NCI-H146 (cell line): Measurements from ENCODE around the gene SLC9A8.
"Not testable (repeated sequence)": the region's sequence is repeated elsewhere in the genome, so short reads cannot be mapped to it uniquely, and the experiment has no call there.

Experiments
- DNase-seq: peaks from one replicate; lab custom pipeline; 2025; lab: John Stamatoyannopoulos, UW

Gene SLC9A8

GRCh38 chr20:49787371-49788357, 25.0 kb upstream of the SLC9A8 start:
- DNase-seq: no peak

GRCh38 chr20:49790077-49790798, 22.4 kb upstream of the SLC9A8 start:
- no peak for DNase-seq

GRCh38 chr20:49791165-49791564, 21.5 kb upstream of the SLC9A8 start:
- no peak for DNase-seq

GRCh38 chr20:49792006-49792405, 20.6 kb upstream of the SLC9A8 start:
- DNase-seq: no peak

- DNase-seq: no peak
Measured at GRCh38 chr20:49792611-49793010, 20.0 kb upstream of the SLC9A8 start.

GRCh38 chr20:49794336-49795134, 18.1 kb upstream of the SLC9A8 start:
- no peak for DNase-seq

GRCh38 chr20:49795135-49795424, 17.5 kb upstream of the SLC9A8 start:
- no peak for DNase-seq

GRCh38 chr20:49796600-49797343, 15.9 kb upstream of the SLC9A8 start:
- no peak for DNase-seq

GRCh38 chr20:49797344-49797615, 15.3 kb upstream of the SLC9A8 start:
- DNase-seq: no peak

GRCh38 chr20:49798718-49799117, 13.9 kb upstream of the SLC9A8 start:
- DNase-seq: no peak

- DNase-seq: no peak
Measured at GRCh38 chr20:49799698-49800097, 12.9 kb upstream of the SLC9A8 start.

- no peak for DNase-seq
Measured at GRCh38 chr20:49803418-49803817, 9.2 kb upstream of the SLC9A8 start.

GRCh38 chr20:49804364-49804763, 8.3 kb upstream of the SLC9A8 start:
- DNase-seq: no peak

GRCh38 chr20:49805224-49805876, 7.3 kb upstream of the SLC9A8 start:
- not testable (repeated sequence) for DNase-seq

GRCh38 chr20:49808753-49809152, 3.9 kb upstream of the SLC9A8 start:
- DNase-seq: no peak

- DNase-seq: no peak
Measured at GRCh38 chr20:49809803-49810359, 2.7 kb upstream of the SLC9A8 start.

- no peak for DNase-seq
Measured at GRCh38 chr20:49810491-49811190, 2.0 kb upstream of the SLC9A8 start.

GRCh38 chr20:49811825-49812506, 662 bp upstream of the SLC9A8 start:
- peak; percentile 54 for DNase-seq

GRCh38 chr20:49813305-49813974, 812 bp downstream of the SLC9A8 start:
- no peak for DNase-seq
